HG03558 (cell line): Measurements from ENCODE around the gene CDC42BPB.

Source experiments
- ATAC-seq: cut with Tn5 transposase; IDR thresholded peaks from one replicate; pipeline ENCODE4 v1.9.1; 2021; ENCODE audit warnings: moderate number of reproducible peaks; ENCODE audit not compliant: unreplicated experiment; ENCODE audit errors: extremely low read depth

Gene CDC42BPB

GRCh38 chr14:102973706-102974285 lies 83.6 kb downstream of the CDC42BPB start:
- no peak for ATAC-seq

GRCh38 chr14:102971836-102972606 lies 85.3 kb downstream of the CDC42BPB start:
- ATAC-seq: no peak

GRCh38 chr14:102971314-102971713 lies 86.0 kb downstream of the CDC42BPB start:
- no peak for ATAC-seq

- no peak for ATAC-seq
Observed at GRCh38 chr14:102970496-102970895, 86.9 kb downstream of the CDC42BPB start.

- ATAC-seq: no peak
Observed at GRCh38 chr14:102969901-102970300, 87.4 kb downstream of the CDC42BPB start.

- ATAC-seq: no peak
Observed at GRCh38 chr14:102969060-102969791, 88.1 kb downstream of the CDC42BPB start.

GRCh38 chr14:102968306-102968705 lies 89.0 kb downstream of the CDC42BPB start:
- ATAC-seq: no peak

- no peak for ATAC-seq
Observed at GRCh38 chr14:102967506-102967795, 89.9 kb downstream of the CDC42BPB start.

- ATAC-seq: no peak
Observed at GRCh38 chr14:102966681-102967505, 90.5 kb downstream of the CDC42BPB start.

GRCh38 chr14:102965971-102966655 lies 91.2 kb downstream of the CDC42BPB start:
- ATAC-seq: no peak

GRCh38 chr14:102965282-102965681 lies 92.1 kb downstream of the CDC42BPB start:
- ATAC-seq: no peak

- no peak for ATAC-seq
Observed at GRCh38 chr14:102964152-102964730, 93.1 kb downstream of the CDC42BPB start.

GRCh38 chr14:102962111-102962627 lies 95.2 kb downstream of the CDC42BPB start:
- no peak for ATAC-seq

- no peak for ATAC-seq
Observed at GRCh38 chr14:102958461-102958860, 98.9 kb downstream of the CDC42BPB start.

- no peak for ATAC-seq
Observed at GRCh38 chr14:102957222-102957621, 100.1 kb downstream of the CDC42BPB start.

GRCh38 chr14:102955636-102956408 lies 101.5 kb downstream of the CDC42BPB start:
- ATAC-seq: no peak

- no peak for ATAC-seq
Observed at GRCh38 chr14:102954081-102954789, 103.1 kb downstream of the CDC42BPB start.

- no peak for ATAC-seq
Observed at GRCh38 chr14:102953100-102953499, 104.2 kb downstream of the CDC42BPB start.
